Activated gamma-delta T cell treated with anti-CD3 and anti-CD28 coated beads, Interleukin-2, amount 50 U/mL, for 16 hours (primary cell): ENCODE results near the gene RPS6KL1.

Experiments used
- DNase-seq: peaks from one replicate; pipeline ENCODE4 v3.0.0-alpha.2; 2020; ENCODE audit warnings: low read depth

Gene RPS6KL1

DNA sequence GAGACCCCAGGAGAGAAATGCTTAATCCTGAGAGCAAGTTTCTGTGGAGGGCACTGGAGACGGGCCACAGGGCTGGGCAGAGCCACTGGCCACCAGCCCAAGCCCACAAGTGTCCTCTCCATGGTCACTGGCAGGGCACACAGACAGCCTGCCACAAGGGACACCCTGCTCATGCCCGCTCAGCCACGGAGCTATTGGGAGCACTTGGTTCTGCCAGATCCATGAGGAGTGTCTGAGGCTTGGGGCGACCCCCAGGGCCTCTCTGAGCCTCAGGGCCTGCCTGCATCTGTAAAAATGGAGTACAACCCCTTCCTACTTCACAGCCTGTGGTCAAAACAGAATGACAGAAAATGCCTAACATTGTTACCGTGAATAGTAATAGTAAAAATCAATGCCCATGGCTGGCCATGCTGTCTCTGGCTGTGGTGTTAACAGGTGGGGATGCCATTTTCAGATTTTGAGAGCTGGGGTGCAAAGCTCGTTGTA, 29.2 kb upstream of the RPS6KL1 start:
- no peak for DNase-seq

GRCh38 chr14:74951443-74952179, 28.6 kb upstream of the RPS6KL1 start:
- DNase-seq = no peak

DNA sequence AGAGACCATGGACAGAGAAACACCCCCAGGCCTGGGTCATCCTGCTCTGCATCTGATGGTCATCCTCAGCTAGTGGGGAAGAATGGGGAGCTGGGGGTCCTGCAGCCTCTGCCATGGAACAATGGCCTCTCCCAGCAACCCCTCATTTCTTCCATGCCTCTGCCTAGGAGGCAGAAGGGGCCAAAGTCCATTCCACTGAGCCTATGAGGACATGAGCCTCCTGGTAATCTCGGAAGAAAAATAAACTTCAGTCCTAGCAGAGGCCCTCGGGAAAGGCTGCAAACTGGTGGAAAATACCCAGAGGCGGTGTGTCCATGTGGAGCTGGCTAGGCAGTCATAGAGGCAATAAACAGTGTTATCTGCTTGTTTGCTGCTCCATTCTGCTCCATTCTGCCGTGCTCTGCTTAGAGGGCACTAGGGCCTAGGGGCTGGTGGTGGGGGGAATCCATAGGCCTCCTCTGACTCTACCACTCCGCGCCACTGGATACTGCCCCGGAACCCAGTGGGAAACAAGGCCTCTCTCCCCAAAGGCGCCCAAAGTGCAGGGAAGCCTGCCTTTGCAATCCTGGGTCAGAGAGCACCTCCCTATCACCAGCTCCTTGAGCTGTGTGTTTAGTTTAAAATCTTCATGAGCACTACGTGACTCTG, 27.9 kb upstream of the RPS6KL1 start:
- no peak for DNase-seq

- no peak for DNase-seq
These were observed 27.0 kb upstream of the RPS6KL1 start for GRCh38 chr14:74949859-74950573.

- DNase-seq = no peak
These were observed 26.1 kb upstream of the RPS6KL1 start for GRCh38 chr14:74949191-74949601.

DNA sequence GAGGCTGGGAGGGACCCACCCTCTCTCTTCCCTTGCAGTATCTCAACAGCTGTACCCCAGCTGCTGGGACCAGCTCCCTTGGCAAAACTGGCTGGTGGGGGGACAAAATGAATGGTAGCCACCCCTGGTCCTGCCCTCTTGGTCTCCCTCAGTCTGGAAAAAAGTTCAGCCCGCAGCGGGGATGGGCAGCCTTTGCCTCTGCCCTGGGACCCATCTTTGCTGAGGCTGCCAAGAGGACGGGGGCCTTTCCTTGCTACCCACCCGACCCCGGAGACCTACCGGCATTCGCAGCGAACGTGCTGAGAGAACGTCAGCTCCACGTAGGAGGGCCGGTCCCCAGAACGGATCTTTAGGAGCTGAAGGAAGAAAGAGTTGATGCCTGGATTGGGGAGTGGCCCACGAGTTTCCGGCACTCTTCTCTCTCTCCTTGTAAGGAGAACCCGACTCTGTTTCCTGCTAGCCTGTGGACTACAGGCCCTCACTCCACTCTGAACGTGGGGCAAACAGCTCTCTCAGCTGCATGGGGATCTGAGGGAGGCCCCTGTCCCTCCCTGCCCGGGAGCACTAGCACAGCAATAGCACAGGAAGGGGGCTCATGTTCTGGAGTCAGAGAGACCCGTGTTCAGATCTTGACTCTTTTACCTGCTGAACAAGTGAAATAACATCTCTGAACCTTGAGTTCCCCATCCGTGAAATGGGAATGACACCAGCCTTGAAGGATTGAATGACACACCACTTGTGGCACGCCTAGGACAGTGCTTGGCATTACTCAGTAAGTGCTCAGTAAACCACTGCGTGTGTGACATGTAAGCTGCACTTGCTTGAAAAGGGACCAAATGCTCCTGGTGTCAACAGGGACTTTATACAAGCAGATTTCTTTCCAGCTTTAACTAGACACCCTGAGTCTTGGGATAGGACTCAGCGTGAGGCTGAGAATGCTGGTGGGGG, 25.4 kb upstream of the RPS6KL1 start:
- no peak for DNase-seq

GRCh38 chr14:74947353-74948227, 24.5 kb upstream of the RPS6KL1 start:
- no peak for DNase-seq

DNA sequence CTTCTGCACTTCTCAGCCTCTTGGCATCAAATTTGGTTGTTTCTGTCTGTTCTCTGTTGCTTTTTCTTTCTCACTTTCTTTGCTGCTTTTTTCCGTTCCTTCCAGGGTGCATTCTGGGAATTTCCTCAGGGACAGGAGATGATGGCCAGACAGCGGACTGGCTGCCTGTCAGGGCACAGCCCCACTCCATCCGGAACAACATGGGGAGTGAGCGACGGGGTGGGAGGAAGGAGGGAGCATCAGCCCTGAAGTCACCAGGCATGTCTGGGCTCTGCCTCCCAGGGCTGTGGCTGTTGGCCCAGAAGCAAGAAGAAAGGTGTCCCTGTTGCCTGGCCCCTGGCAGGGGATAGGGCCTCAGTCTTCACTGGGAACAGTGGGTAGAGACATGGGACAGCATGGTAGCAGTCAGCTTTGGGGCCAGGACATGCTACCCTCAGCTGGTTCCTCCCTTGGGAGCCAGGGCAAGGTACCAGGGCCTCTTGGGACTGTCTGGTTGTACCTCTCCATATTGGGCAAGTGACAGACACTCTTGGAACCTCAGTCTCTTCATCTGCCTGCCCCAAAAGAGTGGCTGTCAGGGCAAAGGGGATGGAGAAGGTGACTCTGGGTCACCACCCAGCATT, 23.7 kb upstream of the RPS6KL1 start:
- DNase-seq = no peak

GRCh38 chr14:74945852-74946658, 23.0 kb upstream of the RPS6KL1 start:
- peak; percentile 61 for DNase-seq

DNA sequence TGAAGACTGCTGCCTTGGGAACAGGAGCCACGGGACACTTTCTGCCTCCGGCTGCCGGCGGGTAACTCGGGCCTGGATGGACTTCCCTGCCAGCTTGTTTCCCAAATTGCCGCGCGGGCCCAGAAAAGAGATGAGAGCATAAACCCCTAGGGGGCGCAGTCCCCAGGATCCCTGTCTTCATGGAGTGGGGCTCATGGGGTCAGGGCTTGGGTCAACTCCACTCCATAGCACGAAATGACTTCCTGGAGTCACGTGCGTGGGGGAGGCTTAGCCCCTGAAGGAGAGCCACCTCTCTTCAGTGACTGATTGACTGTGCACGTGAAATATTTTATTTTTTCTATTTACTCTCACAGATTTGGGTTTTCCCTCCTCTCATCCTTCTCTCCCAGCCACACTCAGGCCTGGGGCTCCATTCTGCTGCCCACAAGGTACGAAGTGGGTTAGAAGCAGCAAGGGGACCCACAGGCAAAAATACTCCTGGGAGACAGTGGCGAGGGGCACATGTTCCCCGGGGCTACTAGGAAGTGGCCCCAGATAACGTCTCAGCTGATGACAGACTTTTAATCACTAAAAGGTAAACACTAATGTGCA, 22.3 kb upstream of the RPS6KL1 start:
- DNase-seq = no peak

DNA sequence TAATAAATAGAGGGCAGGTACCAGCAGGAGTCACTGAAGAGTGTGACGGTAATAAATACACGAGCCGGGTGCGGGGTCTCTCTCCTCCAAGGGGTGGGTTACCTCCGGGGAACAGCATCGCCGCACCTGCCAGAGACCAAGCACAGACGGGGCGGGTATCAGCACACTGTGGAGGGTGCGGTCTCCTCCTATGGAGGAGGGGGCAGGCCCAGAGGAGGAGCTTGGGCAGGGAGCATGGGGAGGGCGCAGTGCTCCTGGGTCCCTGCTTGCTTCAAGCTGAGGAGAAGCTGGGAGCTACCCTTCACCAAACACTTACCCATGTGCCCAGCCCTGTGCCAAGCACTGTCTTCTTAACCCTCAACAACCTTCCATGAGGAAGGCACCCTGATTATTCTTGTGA, 19.5 kb upstream of the RPS6KL1 start:
- no peak for DNase-seq

DNA sequence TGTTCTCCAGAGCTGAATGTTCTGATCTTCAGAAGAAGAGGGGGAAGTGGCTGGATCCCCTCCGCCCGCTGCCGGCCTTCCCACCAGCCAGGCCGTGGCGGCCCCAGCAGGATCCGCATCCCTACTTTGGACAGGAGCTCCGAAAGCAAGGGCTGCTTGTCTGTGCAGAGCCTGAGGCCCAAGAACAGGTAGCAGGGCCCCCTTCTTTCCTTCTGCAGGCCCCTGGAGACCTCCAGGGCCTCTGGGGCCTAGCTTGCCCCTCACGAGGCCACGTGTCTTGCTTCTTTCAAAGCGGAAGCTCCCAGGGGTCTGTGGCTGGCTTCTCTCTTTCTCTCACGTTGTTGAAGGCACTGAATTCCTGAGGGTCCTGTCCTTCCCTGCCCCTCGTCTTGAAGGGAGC, 19.1 kb upstream of the RPS6KL1 start:
- DNase-seq = no peak

DNA sequence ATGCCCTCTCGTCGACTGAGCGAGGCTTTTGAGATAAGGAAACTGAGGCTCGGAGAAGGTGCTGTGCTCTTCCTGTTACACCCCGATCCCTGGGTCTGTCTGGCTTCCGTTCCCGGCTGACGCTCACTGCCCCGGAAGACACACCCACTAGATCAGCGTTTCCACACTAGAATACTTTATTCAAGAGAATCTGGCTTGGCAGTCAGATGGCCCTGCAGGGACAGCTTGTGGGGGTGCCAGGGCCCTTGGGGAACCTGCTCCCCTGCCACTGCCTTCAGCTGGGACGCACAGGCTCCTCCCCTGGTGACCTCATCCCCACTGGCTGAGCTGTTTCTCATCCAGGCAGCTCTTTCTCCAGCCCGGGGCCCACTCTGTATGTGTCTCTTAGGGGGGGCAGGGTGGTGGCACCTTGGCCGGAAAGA, 18.6 kb upstream of the RPS6KL1 start:
- peak; percentile 33 for DNase-seq

- no peak for DNase-seq
These were observed 18.0 kb upstream of the RPS6KL1 start for GRCh38 chr14:74940956-74941565.

DNA sequence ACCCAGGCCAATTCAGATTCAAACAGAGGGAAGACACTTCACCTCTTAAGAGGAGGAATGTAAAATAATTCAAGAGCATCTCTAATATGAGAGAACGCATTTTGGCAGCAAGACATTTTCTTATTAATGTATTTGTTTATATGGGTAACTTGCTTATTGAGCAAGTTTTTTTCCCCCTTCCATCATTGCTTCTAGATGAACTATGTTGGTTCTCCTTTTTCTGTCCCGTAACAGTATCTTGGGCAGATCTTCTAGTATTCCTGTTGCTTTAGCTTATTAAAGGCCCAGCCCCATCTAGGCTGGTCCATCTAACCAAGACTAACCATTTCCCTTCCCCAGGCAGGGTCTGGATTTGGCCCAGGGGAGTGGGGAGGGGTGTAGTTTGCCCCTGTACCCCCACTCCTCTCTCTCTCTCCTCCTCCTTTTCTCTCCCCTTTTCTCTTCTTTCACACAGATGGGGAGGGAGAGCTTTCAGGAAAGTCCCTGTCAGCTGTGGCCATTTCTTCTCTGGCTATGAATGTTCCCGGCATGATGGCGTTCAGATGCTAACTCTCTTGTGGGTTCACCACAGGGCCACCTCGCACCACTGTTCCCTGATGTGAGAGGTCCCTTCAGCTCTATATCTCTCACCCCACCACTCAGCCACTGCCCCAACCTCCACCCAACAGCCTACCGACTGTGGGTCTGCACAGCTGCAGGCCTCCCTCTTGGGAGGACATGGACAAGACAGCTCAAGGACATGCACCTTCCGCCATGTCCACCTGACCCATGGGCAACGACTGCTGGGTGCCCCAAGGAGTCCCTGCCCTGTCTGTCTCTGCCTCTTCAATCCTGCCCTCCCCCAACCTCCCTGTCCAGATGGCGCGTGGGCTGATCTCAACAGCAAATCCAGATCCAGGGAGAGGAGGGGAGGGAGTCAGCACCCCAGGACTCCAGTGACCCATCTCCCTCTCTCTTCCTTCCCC, 15.8 kb upstream of the RPS6KL1 start:
- no peak for DNase-seq

GRCh38 chr14:74937171-74937570, 14.1 kb upstream of the RPS6KL1 start:
- no peak for DNase-seq

GRCh38 chr14:74936731-74937130, 13.7 kb upstream of the RPS6KL1 start:
- no peak for DNase-seq
